Stimulated activated CD4-positive, alpha-beta T cell treated with anti-CD3 and anti-CD28 coated beads, Interleukin-4, amount 100 ng/mL, for 4 hours (primary cell): Measurements from ENCODE around the gene EPB41L3.

Source experiments
- DNase-seq, 2 experiments: peaks; one replicate each; pipeline ENCODE4 v3.0.0-alpha.2; 2020

EPB41L3 gene

GRCh38 chr18:5447442-5447841 is 96.4 kb downstream of the EPB41L3 start:
- no peak for DNase-seq

DNA sequence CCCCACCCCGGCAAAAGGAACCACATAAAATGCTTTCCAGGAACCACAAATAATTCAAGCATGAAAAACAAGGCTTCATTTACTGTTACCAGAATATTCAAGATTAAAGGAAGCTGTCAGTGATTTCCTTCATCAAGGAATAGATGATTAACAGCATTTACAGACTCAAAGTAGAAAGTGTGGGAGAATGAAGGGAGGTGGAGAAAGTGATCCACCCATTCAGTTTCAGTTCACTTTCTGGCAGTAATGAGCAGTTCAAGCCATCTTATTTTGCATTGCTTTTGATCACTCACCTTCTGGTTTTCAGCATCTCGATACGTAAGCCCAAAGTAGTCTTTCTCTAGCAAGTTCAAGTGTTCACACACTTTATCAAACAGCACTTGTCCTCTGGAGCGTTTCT is 99.0 kb downstream of the EPB41L3 start:
- no peak for DNase-seq

DNA sequence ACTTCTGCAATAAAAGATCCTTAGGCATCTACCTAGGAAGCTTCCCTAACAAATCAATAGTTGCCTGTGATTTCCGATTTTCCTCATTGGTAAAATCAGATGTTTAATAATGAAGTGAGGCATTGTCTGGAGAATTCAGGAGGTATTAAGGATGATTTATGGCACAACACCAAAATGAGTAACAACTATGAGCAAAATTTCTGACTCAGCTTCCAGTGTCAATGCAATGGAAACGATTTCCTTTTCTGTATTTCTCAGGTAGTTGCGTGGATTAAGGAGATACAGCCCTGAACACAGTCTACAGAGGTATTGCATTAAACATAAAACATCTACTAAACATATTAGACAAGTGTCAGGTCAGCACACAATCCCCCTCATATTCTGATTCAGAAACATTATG is 99.5 kb downstream of the EPB41L3 start:
- DNase-seq, result no peak

GRCh38 chr18:5439986-5440696 is 103.7 kb downstream of the EPB41L3 start:
- DNase-seq, result no peak

- no peak for DNase-seq
Observed at GRCh38 chr18:5434425-5434824, 109.4 kb downstream of the EPB41L3 start.

GRCh38 chr18:5431836-5432575 is 111.8 kb downstream of the EPB41L3 start:
- DNase-seq, result no peak

DNA sequence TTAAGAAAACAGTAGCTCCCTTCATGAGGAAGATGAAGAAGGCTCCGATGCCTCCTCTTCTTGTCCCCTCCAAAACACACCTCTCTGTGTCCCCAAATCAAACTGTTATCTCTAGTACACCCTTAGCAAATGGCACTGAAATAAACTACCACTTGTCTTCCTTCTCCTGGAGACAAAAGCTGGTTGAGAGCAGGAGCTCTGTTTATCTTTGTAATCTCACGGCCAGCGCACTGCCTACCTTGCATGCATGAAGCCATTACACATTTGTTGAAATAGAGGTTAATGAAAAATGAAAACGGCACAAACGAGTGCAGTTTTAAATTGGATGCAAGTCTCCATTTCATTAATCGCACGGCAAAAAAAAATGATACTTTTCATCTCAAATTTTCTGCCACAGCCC is 113.7 kb downstream of the EPB41L3 start:
- DNase-seq, result no peak

GRCh38 chr18:5429681-5430080 is 114.1 kb downstream of the EPB41L3 start:
- DNase-seq, result no peak

DNA sequence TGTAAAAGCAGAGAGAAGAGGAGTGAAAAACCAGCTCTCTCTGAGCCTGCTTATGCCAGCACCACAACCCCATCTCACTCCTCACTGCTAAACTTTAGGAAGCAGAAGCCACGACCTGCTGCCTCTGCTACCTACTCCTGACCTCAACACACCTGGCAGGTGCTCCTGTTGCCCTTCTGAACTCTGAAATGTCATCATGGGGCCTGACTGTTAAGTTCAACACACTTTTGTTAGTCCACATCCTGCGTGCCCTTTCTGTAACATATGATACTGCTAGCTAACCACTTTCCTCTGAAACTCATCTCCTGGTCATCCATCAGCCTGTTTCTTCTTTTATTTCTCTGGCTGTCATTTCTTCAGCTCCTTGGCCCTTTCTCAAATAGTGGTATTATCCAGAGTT is 118.1 kb downstream of the EPB41L3 start:
- no peak for DNase-seq

DNA sequence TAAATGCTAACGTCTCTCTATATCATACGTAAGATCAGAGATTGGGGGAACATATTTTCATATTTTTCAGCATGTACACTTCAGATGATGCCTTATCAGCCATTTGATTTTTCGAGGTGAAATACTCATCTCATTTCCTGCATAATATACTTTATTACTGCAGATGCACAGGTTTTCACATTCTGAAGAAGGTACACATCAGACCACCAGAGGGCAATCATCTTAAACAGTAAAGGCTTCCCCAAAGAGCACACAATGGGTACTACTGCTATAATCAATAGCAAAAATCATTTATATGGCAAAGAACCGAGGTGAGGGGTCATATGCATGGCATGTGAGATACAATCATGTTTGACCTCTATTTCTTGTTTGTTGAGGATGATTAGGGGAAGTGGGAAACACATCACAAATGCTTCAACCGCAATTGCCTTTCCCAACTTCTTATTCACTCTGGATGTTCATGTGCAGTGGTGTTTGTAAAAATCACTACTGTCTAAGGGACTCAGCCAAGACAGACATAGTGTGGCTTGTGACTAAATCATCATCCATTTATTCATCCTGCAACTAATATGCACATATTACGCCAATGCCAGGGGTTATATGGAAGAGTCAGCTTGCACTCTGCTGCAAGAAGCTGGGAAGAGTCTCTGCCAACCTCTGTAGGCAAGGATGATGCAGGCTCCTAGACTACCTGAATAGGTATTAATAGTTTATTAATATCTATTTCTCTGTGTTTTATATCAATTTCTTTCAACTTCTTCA is 118.7 kb downstream of the EPB41L3 start:
- no peak for DNase-seq

- DNase-seq, result no peak
Observed at GRCh38 chr18:5422626-5423025, 121.2 kb downstream of the EPB41L3 start.

GRCh38 chr18:5421981-5422380 is 121.8 kb downstream of the EPB41L3 start:
- no peak for DNase-seq

- no peak for DNase-seq
Observed at GRCh38 chr18:5420906-5421305, 122.9 kb downstream of the EPB41L3 start.

- no peak for DNase-seq
Observed at GRCh38 chr18:5419601-5420000, 124.2 kb downstream of the EPB41L3 start.

GRCh38 chr18:5419030-5419429 is 124.8 kb downstream of the EPB41L3 start:
- DNase-seq, result no peak

DNA sequence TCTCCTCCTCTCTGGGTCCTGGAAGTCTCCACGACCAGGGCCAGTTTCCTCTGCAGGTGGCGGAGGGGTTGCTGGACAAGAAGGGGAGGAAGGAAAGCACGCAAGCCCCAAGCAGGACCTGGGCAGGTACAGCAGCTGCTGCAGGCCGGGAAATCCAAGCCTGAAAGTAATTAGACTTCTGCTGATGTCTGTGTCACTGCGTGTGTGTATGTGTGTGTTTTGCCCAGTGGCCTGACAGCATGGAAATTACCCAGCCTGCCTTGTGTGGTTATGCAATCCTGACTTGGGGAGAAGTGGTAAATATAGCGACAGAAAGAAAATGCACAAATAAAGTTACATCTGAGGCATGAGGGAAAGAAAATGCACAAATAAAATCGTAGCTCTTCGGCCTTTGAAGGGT is 126.5 kb downstream of the EPB41L3 start:
- DNase-seq, result no peak

DNA sequence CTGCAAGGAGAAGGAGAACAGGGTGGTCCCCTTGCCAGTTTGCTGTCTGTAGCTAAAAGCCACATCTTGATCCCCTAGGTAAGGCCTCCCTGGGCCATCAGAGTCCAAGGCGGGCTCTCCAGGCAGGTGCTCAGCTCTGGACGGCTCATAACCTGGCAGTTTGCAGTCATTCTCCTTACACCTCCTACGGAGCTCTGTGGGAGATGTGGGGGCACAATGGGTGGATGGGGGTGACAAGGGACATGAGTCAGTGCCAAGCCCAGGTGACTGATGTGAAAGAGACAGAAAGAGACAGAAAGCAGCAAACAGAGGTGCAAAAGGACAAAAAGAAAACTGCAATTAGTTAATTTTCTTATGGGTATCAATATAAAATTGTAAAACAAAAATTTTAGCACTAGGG is 127.7 kb downstream of the EPB41L3 start:
- DNase-seq, result no peak

DNA sequence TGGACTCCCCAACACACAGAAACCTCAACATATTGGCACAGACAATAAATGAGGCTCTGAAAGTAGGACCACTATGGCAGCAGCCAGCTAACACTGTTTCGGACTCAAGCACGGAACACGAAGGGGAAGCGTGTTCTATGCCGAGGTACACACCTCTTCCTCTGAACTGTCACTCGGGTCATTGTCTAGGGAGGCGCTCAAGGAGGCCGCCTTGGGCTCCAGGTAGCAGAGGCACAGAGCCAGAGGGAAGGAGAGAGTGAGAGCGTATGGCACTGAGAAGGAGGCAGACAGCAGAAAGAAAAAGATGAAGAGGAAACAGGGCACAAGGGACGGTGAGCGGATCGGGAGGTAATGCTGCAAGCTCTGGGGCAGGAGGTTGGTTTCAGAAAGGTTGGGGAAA is 128.1 kb downstream of the EPB41L3 start:
- no peak for DNase-seq

DNA sequence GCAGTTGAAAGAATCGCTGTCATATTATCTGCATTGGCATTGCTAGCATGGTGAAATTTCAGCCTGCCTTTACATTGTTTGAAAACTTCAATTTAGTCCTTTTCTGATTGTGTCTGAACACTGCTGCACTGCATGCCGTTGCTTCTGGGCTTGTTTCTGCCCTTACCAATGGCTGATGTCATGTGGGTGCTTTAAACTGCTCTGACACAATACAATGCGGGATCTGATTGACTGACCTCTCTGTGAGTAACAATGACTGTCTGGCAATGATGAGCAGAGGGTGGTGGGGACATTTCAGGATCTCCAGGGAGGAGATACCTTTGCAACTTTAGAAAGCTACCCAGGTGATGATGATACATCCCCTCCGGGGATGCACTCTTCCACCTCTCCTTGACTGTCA is 128.8 kb downstream of the EPB41L3 start:
- no peak for DNase-seq

DNA sequence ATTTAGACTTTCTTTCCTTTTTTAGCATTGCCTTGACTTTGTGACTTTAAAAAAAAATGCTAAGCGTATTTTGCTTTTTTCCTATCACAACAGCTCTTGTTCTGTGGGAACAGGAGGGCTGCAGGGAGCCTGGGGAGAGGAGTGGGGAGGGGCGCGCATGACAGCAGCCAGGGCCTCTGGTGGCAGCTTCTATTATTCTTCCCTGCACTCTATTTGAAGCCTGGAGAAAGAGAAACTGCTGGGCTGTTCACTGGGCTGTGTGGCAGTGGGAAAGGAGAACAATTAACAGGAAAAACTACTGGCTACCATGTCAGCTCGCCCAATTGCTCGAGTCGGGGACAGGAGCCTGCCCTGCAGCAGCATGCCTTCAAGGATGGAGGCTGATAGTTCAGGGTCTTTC is 129.3 kb downstream of the EPB41L3 start:
- DNase-seq, result no peak

DNA sequence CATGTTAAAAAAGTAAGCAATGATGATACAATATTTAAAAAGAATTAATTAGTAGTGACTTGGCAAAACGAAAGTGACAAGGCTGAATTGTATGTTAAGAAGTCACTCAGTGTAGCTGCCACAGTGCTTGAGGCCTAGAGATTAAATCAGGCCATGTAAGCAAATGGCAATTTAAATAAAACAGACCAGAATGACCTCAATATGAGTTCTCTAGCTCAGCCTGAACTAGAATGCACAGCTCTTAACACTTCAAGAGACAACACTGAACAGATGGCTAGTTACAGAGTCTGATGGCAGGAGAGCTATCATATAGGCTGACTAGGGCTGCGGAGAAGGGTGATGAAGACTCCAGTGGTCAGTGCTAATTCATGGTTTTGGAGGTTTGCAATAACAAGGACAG is 130.3 kb downstream of the EPB41L3 start:
- no peak for DNase-seq

DNA sequence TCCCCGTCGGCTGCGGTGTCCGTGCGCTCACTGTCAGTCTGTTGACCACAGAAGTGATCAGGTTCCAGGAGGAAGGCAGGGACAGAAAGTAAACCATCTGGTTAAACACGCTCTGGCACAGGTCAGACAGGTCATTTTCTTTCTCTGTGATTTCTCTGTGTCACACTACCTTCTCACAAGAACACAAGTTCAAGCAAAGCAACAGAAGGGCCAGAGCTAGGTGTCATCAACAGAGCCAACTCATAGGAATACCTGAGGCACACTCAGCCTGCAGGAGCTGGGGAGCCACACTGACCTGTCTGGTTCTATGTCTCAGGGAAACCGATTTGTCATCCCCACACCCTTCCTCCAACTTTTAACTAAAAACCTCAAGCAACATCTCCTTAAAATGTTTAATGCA is 133.2 kb downstream of the EPB41L3 start:
- DNase-seq, result no peak

DNA sequence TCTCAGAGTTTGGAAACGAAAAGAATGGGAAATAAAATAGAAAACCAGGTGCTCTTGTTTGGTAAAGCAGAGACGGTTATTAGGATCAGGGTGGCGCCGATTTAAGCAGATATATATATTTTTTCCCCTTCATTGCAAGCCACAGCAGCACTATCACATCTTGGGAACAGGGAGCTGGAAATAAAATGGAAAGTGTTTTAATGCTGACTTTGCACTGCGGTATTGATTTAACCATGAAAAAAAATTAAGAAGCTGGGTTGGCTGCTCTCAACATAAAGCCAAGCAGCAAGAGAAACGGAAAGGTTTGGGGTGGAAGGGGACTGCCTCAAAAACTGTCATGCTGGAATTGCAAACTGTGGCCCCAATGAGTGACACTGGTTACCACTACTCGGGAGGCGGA is 145.5 kb downstream of the EPB41L3 start:
- no peak for DNase-seq

DNA sequence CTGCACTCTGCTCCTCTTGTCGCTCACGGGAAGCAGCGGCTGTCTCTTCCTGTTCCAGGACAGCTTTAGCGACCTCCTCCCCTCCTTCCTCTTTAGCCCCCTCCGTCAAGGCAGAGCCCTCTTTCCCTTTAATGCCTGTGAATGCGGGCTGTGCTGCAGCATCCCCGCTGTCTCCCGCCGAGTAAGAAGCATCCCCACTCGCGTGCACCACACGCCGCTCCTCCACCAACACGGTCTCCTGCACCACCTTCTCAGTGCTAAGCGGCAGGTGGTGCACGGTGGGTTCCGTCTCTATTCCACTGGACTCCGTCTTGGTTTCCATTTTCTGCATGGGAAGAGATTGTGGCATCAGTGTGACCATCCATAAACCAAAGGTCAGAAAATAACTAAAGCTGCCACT is 146.7 kb downstream of the EPB41L3 start:
- DNase-seq, result no peak
